ENCODE data around the gene PRDM2. TPM values are rescaled to one million over a fixed set of nuclear protein-coding genes. Genes with fewer than 3 reads are reported as not detected.

PRDM2 gene
- total RNA-seq, 2 donors from 2014 or later, result 27.8 to 38.9 TPM

- peak; percentile 13 for DNase-seq (ENCODE audit: low spot score)
- intact Hi-C loops (cut with DNase I), result no loop called here
- Histone ChIP-seq H3K36me3 (no peaks in the 10 kb centered on the region), H3K27me3 (replicated peaks; ENCODE audit: insufficient read depth) (no peaks in the 10 kb centered on the region), H3K27ac (no peak overlapping the region), H3K9me3 (no peaks in the 10 kb centered on the region), H3K4me3 (no peak overlapping the region), H3K4me1 (replicated peaks) (no peaks in the 10 kb centered on the region)
- TF ChIP-seq, protein P1, sequence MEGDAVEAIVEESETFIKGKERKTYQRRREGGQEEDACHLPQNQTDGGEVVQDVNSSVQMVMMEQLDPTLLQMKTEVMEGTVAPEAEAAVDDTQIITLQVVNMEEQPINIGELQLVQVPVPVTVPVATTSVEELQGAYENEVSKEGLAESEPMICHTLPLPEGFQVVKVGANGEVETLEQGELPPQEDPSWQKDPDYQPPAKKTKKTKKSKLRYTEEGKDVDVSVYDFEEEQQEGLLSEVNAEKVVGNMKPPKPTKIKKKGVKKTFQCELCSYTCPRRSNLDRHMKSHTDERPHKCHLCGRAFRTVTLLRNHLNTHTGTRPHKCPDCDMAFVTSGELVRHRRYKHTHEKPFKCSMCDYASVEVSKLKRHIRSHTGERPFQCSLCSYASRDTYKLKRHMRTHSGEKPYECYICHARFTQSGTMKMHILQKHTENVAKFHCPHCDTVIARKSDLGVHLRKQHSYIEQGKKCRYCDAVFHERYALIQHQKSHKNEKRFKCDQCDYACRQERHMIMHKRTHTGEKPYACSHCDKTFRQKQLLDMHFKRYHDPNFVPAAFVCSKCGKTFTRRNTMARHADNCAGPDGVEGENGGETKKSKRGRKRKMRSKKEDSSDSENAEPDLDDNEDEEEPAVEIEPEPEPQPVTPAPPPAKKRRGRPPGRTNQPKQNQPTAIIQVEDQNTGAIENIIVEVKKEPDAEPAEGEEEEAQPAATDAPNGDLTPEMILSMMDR (IDR thresholded peaks at IDR 0.05), result no peak
- TF ChIP-seq POLR2AphosphoS5 (IDR thresholded peaks at IDR 0.05) (no peak), POLR2A (IDR thresholded peaks at IDR 0.05) (no peak)
- 47% methylated on average over 12 of the region's 12 CpGs for WGBS
Measured at GRCh38 chr1:13730751-13731482, 30.9 kb downstream of the PRDM2 start.

DNA sequence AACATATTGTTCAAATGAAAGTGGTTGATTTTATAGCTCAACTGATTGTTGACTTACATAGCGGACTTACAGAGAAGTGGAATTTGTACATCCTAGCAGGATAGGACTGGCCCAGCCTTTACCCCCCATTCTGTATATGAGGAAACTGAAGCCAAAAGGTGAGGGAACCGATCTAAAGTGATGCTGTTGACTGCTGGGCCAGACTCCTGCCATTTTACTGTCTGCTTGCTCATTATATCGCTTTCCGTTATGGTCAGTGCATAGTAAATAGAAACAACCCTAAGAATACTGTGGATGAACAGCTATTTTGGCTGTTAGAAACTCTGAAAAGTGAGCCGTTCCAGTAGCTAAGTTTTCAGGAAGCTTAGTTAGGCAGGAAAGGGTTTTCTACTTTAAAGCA is 31.9 kb downstream of the PRDM2 start:
- no peak for DNase-seq (ENCODE audit: low spot score)
- H3K4me3 ChIP-seq, result no peak overlapping the region
- no peaks in the 10 kb centered on the region for H3K4me1 ChIP-seq (replicated peaks)
- intact Hi-C loops (cut with DNase I), result no loop called here
- no peak for TF ChIP-seq POLR2AphosphoS5 (IDR thresholded peaks at IDR 0.05)
- no peak for TF ChIP-seq POLR2A (IDR thresholded peaks at IDR 0.05)
- TF ChIP-seq, protein P1 (IDR thresholded peaks at IDR 0.05), result no peak
- no peaks in the 10 kb centered on the region for H3K27me3 ChIP-seq (replicated peaks; ENCODE audit: insufficient read depth)
- no peaks in the 10 kb centered on the region for H3K9me3 ChIP-seq
- 68% methylated on average over 5 of the region's 5 CpGs for WGBS
- no peak overlapping the region for H3K27ac ChIP-seq
- no peaks in the 10 kb centered on the region for H3K36me3 ChIP-seq

DNA sequence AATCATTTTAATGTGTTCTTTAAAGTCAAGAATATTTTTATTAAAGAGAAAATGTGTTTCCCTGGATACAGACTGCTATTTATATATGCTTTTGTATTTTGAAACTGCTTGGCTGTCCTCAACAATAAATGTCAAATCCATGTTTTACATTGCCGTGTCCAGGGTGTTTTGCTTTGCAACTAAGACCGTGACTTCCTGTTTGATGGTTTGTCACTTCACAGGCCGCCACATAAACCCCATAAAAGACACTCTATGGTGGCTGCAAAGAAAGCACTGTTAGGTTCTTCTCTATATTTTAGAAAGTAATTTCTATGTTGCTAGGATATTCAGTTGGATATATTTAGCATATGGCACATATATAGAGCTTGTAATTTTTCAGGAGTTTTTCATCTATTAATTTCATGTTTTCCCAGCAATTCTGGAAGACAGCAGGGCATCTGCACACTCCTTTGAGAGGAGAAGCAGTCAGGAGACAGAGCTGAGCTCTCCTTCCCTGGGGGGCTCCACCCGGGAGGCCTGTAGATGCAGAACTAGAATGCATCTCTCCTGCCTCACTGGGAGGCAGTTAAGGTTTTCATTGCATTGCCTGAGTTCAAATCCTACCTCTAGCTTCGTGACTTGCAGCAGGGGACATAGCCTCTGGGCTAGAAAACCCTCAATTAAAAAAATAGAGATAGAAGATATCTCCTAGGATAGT is 33.1 kb downstream of the PRDM2 start:
- Histone ChIP-seq H3K27ac (no peak overlapping the region), H3K4me3 (no peak overlapping the region), H3K36me3 (no peaks in the 10 kb centered on the region), H3K27me3 (replicated peaks; ENCODE audit: insufficient read depth) (no peaks in the 10 kb centered on the region), H3K9me3 (no peaks in the 10 kb centered on the region), H3K4me1 (replicated peaks) (no peaks in the 10 kb centered on the region)
- intact Hi-C loops (cut with DNase I), result no loop called here
- 49% methylated on average over 5 of the region's 5 CpGs for WGBS
- TF ChIP-seq POLR2A (IDR thresholded peaks at IDR 0.05) (no peak), POLR2AphosphoS5 (IDR thresholded peaks at IDR 0.05) (peak; percentile 16)
- DNase-seq (ENCODE audit: low spot score), result no peak

GRCh38 chr1:13733711-13734110 is 33.7 kb downstream of the PRDM2 start:
- H3K9me3 ChIP-seq, result no peaks in the 10 kb centered on the region
- WGBS, result 81% methylated on average over 1 of the region's 1 CpG
- H3K36me3 ChIP-seq, result no peaks in the 10 kb centered on the region
- H3K4me1 ChIP-seq (replicated peaks), result no peaks in the 10 kb centered on the region
- TF ChIP-seq, protein P1 (IDR thresholded peaks at IDR 0.05), result no peak
- H3K4me3 ChIP-seq, result no peak overlapping the region
- no peaks in the 10 kb centered on the region for H3K27me3 ChIP-seq (replicated peaks; ENCODE audit: insufficient read depth)
- DNase-seq (ENCODE audit: low spot score), result no peak
- H3K27ac ChIP-seq, result no peak overlapping the region
- intact Hi-C loops (cut with DNase I), result no loop called here

- 82% methylated on average over 11 of the region's 11 CpGs for whole genome bisulfite sequencing
- DNase-seq (ENCODE audit: low spot score), result no peak
- no peaks in the 10 kb centered on the region for H3K27me3 ChIP-seq (replicated peaks; ENCODE audit: insufficient read depth)
- no peaks in the 10 kb centered on the region for H3K36me3 ChIP-seq
- intact Hi-C loops (cut with DNase I), result no loop called here
- no peak overlapping the region for H3K4me3 ChIP-seq
- H3K27ac ChIP-seq, result peak overlapping the region; percentile 3 to 8
- TF ChIP-seq POLR2AphosphoS5 (IDR thresholded peaks at IDR 0.05) (no peak), POLR2A (IDR thresholded peaks at IDR 0.05) (no peak)
- TF ChIP-seq, protein P1 (IDR thresholded peaks at IDR 0.05), result no peak
- no peaks in the 10 kb centered on the region for H3K9me3 ChIP-seq
- H3K4me1 ChIP-seq (replicated peaks), result no peaks in the 10 kb centered on the region
Measured at GRCh38 chr1:13735168-13735930, 35.4 kb downstream of the PRDM2 start.
